ENCODE results near the gene TNFRSF13B.
"Not testable (repeated sequence)": the region's sequence is repeated elsewhere in the genome, so short reads cannot be mapped to it uniquely, and the experiment has no call there.

The TNFRSF13B gene

DNA sequence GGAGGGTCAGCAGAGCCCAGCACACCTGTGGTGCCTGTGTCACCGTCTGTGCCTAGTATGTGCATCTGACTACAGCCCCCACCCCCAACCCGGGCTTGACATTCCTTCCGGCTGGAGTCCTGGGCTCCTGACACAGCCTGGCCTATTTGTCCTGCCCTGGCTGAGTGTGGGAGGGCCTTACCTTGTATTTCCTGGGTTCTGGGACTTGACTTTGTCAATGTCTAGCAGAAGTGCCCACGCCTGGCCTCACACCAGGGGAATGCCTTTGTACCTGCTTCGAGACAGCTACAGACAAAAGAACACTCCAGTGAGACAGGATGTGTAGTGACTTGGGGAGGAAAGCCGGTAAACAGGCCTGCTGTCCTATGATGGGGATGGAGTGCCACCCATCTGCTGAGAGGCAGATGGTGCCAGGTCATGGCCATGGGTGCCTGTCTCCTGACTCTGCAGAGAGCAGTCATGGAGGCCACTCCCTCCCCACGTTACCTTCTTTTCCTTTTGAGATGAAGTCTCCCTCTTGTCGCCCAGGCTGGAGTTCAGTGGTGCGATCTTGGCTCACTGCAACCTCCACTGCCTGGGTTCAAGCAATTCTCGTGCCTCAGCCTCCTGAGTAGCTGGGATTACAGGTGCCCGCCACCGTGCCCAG is 42.8 kb downstream of the TNFRSF13B start:
- DNase-seq (ENCODE audit: extremely low read depth in 1 of 2, low read depth in 1 of 2) = no peak

DNA sequence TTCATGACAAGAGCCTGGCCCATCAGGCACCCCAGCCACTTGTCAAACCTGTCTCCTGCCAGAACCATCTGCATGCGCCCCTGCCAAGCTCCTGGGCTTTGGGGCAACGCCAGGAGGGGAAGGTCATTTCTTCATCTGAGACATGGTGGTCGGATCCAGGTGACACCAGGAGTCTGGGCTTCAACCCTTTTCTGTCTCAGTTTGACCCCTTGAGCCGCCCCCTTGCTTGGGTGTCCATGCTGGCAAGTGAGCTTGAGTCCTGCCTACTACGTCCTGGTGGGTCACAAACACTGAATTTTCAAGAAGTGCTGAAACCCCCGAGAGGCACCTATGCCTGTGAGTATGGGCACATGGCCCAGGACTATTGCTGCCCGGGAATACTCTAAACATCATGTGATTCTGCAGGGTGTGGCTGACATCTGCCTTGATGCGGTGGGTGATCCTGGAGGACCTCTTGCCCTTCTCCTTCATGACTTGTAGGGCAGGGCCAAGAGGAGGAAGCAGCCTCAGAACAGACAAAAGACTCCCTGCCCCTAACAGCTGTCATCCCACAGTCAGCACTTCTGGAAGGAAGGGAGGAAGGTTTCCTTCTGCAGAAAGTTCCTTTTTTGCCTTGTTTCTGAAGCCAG is 43.4 kb downstream of the TNFRSF13B start:
- no peak for DNase-seq (ENCODE audit: extremely low read depth in 1 of 2, low read depth in 1 of 2)

DNA sequence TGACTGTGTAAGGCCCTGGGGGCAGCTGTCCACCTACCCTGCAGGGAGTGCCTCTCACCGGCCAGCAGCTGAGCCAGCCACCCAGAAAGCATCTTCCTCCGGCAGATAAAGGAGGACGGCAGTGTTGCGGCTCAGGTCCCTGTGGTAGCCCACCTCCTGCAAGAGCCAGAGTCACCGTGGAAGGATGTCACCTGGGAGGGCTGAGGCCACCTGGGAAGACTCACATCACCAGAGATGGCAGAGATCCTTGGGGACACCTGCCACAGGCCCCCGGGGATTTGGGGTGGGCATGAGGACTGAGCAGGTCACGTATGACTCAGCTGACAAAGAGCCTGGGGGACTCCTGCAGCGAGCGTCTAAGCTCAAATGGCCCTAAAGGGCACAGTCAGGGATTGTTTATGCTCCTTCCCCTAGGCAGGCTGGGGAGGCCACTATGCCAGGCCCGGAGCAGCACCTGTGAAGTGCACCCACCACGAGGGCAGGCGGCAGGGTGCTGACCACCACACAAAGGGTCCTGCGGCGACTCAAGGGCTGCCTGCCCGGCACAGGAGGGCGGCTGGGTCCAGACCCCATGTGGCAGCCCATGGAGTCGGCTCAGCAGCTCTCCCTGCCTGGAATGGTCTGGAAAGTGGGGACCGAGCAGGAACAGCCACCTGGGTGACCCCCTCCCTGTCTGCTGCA is 44.1 kb downstream of the TNFRSF13B start:
- no peak for DNase-seq (ENCODE audit: extremely low read depth in 1 of 2, low read depth in 1 of 2)

DNA sequence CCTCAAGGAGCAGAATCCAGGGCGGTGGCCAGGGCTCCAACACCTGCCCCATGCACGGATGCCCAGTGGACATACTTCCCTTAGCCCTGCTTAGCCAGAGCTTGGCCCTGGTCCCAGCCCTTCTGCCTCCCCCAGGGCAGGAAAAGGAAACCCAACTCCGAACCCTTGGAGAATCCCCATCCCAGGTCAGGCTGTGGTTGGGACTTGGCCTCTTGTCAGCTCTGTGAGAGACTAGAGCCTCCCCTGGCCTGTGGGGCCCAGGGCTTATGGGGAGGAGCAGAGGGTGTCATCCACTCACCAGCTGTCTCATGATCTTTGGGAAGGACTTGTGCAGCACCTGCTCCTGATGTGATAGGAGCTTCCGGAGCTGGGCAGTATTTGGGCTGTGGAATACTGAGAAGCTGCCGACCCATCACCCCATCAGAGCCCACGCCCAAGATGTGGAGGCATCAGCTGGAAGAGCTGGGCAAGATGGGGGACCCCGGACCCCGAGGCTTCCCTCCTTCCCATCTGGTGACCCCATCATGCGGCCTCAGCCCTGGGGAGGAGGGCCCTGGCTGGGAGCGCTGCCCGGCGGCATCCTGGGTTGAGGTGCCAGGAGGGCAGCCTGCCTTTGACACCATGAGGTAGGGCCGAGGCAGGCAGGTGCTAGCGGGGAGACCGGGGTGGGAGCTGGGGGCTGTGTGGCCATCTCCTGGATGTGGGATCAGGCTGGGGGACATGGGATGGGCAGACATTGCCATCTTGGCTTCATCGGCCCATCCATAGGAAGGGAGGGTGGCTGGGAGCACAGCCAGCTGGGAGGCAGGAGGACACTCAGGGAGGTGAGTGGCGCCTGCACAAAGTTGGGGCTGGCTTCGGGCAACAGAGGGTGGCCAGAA is 45.1 kb downstream of the TNFRSF13B start:
- no peak for DNase-seq (ENCODE audit: extremely low read depth in 1 of 2, low read depth in 1 of 2)

DNA sequence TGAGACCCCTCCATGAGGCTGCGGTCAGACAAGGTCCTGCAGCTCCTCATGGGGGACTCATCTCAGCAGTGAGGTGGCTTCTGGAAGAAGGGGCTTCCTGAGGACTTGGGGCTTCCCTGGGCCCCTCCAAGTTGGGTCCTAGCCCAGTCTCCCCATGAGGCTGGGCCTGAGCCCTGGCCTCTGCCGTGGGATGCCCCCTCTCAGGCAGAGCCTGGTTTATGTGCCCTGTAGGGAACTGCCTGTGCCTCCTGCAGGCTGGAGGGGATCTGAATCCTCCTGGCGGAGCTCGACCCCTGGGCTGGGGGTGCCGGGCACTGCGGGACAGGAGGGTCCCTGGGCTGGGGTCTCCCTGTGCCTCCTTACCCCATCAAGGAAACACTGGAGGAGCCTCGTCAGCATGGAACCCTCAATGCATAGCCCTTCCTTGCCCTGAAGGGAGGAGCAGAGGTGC is 45.8 kb downstream of the TNFRSF13B start:
- DNase-seq (ENCODE audit: extremely low read depth in 1 of 2, low read depth in 1 of 2) = no peak

DNA sequence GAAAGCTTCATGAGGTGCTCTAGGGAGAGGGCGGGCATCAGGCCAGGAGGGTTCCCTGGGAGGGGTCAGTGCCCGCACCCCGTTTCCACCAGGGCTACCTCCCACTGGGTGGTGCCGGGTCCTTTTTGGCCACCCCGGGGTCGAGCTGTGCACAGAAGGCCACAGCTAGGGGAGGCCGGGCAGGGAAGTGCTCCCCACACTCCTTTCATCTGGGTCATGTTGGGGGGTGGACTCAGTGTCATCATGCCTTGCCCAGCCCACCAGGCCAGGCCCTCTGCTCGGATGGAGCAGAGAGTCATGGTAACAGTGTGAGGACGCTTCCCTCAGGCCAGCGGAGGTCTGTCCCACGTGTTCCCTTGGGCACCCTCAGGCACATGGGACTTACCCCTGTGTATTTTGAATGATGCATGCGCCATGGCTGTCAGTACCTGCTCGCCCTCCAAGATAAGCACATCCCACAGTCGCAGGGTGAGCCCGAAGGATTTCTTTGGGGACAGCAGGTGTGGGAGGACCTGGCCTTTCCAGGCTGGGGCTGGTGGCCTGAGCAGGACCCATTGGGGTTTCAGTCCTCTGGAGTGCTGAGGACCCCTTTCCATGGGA is 46.4 kb downstream of the TNFRSF13B start:
- DNase-seq (ENCODE audit: extremely low read depth in 1 of 2, low read depth in 1 of 2) = no peak

DNA sequence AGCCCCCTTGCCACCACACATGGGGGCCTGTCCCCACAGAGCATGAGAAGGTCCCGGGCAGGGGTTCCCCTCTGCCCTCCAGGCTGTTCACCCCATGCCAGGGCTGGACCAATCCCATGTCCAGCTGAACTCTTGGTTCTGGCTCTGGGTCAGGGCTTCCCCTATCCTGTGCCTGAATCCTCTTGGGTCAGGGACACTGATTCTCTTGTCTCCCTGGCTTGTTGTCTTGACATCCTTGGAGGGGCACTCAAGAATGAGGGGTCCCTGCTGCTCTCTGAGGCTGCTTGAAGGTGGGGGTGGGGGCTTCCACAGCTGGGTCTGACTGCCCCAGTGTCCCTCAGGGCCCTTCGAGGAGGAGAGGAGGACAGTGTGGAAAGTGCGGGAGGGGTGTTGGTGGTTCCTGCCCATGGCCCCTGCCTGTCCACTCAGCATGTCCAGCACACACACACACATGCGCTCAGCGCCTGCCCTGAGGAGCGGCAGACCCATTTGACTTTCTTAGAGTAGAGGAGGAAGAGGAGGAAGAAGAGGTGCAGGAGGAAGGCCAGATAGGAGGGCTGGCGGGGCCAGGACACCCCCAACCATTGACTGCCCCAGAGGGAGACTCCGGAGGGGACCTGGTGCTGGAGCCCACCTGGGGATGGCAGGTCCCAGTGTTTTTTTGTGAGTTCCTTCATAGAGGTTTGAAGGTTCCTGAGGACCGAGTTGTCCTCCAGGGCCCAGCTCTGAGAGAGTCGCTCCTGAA is 47.0 kb downstream of the TNFRSF13B start:
- DNase-seq (ENCODE audit: extremely low read depth in 1 of 2, low read depth in 1 of 2) = no peak

DNA sequence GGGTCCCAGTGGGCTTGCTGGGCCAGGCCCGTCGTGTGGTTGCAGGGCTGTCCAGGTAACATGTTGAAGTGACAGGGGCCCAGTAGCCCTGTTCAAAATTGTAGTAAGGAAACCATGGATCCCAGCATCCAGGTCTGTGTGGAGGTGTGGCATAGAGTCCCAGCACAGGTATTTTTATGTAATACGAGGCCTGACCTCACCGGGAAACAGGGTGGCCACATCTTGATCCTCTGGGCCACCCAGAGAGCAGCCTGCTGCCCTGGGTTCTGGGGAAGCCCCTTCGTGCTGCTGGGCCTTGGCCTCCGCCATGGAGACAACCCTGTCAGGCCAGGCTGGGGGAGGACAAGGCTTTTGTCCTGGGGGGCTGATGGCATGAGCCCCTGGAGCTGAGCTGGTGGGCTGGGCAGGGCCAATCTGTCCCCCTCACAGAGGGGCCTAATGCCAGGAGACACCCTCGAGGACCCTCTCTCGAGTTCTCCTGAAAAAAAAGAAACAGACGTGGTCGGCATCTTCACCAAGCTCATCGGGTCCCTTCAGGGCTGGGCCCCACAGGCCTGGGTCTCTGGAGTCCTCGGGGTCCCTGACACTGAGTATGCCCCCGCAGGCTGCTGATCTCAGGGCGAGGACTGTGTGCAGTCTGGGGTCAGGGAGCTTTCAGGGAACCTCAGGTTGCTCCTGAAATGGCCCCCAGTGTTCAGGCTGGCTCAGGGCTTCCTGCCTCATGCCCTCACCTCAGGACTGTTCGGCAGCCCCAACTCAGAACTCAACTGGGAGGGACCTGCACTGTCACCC is 47.8 kb downstream of the TNFRSF13B start:
- no peak for DNase-seq (ENCODE audit: extremely low read depth in 1 of 2, low read depth in 1 of 2)

DNA sequence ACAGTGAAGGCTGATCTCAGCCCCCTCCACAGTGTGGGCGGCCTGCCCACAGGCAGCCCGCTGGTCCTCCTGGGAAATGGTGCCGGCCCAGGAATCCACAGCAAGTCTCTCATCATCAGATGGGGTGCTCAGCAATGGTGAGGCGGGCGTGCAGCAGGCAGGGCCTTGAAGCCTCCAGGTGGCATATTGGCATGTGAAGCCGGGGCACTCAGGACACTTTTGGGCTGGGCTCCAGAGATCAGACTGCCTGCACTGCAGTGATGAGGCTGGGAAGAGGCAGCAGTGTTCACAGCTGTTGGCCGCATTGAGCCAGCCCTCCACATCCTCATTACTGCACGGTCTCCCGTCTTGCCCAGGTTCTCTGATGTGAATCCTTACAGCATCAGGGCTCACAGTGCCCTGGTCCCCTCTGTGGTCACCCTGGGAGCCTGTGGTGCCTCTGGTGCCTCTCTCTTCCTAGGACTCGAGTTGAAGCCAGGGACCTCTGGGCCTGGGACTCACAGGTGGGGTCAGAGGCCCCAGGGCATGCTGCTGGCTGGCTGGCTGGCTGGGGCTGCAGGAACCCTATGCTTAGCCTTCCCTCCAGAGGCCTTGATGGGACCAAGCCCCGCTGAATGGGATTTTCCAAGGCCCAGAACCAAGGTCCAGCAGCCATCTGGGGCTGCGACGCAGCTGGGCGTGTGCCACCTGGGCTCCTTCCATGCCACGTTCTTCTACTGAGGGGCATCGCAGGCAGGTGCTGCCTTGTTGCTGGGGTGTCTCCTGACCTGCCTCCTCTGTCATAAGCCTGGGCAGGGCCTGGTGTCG is 48.6 kb downstream of the TNFRSF13B start:
- DNase-seq (ENCODE audit: extremely low read depth in 1 of 2, low read depth in 1 of 2) = no peak

DNA sequence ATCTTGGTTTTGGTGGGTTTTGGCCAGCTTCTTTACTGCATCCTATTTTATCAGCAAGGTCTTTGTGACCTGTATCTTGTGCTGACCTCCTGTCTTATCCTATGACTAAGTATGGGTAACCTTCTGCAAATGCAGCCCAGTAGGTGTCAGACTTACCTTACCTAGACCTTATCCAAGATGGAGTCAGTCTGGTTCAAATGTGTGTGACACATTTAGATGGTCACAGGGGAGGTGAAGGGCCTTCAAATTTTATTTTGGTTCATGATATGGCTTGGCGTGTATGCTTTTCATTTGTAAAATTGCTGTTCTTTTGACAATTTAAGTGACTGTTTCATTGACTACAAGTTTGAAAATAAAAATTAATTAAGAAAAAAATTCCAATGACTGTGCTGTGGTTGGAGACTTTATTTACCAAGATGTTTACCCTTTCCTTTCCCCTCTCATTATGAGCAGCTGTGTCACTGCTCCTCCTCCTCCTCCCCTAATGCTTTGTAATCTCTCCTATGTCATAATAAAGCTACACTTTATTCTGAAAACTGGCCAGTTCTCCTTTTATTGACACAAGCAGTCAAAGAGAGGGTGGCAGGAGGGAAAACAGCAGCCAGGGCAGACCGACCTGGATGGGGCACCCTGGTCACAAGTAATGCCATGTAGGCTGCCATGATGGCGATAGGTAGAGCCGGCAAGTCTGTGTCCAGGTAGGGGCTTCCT is 49.4 kb downstream of the TNFRSF13B start:
- no peak for DNase-seq (ENCODE audit: extremely low read depth in 1 of 2, low read depth in 1 of 2)

DNA sequence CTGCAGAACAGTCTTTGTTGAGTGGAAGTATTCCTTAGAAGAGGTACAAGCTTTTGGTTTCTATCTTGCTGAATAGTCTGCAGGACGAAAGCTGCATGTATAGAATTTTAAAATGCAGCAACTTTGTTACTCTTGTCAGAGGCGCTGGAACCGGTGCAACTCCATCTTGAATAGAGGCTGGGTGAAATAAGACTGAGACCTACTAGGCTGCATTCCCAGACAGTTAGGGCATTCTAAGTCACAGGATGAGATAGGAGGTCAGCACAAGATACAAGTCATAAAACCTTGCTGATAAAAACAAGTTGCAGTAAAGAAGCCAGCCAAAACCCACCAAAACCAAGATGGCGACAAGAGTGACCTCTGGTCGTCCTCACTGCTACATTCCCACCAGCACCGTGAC is 50.5 kb downstream of the TNFRSF13B start:
- DNase-seq (ENCODE audit: extremely low read depth in 1 of 2, low read depth in 1 of 2) = not testable (repeated sequence)

DNA sequence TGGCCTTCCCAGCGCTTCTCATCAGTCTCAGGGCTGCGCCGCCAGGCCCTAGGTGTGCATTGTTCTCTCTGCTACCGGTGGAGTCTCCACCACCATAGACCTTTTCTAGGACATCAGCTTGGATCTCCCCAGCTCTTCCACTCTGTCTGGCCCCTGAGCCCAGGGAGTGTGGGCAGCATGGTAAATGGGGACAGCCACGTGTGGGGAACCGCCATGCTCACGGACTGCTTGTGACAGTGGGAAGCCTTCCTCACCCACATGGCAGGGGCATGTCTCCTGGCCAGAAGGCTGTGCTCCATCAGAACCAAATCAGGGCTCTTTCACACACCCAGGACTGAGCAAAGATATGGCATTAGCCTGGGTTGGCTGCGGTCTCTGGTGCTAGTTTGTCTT is 51.3 kb downstream of the TNFRSF13B start:
- DNase-seq (ENCODE audit: extremely low read depth in 1 of 2, low read depth in 1 of 2) = no peak

DNA sequence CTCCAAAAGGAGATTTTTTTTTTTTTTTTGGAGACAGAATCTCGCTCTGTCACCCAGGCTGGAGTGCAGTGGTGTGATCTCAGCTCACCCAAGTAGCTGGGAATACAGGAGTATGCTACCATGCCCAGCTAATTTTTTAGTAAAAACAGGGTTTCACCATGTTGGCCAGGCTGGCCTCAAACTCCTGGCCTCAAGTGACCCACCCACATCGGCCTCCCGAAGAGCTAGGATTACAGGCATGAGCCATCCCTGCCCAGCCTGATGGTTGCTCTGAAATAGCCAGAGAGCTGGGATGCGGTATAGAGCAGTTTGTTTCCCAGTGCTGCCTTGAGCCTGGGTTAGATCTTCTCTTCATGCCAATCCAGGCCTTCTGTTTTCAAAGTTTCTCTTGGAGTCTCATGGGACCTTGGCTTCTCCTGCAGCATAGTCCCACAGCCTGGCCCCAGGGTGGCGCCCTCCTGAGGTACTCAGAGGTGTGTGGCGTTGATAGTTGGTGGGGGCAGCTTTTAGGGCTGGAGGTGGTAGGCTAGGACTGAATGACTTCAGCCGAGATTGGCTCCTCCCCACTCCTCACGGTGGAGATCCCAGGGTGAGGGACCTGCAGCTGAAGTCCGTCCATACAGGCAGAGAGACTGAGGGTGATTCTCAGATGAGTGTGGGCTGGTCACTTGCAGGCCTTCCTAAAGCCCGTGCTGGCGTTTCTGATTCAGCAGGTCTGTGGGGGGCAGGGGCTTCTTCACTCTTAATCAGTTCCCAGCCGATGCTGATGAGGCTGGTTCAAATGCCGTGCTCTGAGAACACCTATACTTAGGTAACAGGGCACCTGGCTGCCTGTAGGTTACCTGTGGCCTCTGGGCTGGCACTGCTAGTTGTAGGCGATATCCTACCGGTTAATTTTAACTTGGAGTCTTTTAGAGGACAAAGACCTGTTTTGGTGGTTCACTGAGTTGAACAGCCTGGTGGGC is 52.0 kb downstream of the TNFRSF13B start:
- DNase-seq (ENCODE audit: extremely low read depth in 1 of 2, low read depth in 1 of 2) = no peak

DNA sequence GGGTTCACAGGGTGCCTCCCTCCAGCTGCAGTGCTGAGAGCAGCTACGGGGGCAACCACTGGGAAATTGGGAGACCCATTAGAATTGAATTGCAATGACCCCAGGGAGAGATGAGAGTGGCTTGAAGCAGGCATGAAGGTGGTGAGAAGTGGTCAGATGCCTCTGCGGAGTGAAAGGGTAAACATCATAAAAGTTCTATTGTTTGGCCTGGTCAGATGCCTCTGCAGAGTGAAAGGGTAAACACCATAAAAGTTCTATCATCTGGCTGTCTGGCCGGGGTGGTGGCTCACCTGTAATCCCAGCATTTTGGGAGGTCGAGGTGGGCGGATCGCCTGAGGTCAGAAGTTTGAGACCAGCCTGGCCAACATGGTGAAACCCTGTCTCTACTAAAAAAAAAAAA is 53.5 kb downstream of the TNFRSF13B start:
- no peak for DNase-seq (ENCODE audit: extremely low read depth in 1 of 2, low read depth in 1 of 2)

DNA sequence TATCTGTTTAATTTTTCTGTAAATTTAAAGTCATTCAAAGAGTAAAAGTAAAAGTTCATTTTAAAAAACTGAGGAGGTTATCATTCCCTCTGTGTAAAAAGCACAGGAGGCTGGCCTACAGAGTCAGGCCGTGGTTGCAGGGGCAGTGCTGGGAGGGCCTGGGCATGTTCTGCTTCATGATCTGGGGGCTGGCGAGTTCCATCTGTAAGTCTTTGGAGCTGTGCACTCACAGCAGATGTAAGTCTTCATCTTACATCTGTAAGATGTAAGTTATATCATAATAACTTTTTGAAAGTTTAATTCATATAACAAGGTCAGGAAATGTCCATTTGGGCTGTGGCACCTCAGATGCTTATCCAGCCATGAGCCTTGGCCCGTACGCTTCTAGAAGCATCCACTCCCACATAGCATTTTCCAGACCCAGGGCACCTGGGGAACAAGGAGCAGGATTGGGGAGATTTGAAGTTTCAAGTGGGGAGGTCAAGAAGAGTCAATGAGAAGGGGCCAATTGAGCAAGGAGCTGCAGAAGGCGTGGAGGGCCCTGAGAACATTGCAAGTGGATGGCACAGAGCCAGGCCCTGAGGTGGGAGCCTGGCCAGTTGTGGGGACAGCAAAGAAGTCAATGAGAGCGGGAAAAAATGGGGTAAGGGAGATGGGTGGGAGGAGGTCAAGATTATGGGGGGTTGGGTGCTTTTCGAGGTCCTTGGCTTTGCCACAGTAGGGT is 54.1 kb downstream of the TNFRSF13B start:
- DNase-seq (ENCODE audit: extremely low read depth in 1 of 2, low read depth in 1 of 2) = no peak

DNA sequence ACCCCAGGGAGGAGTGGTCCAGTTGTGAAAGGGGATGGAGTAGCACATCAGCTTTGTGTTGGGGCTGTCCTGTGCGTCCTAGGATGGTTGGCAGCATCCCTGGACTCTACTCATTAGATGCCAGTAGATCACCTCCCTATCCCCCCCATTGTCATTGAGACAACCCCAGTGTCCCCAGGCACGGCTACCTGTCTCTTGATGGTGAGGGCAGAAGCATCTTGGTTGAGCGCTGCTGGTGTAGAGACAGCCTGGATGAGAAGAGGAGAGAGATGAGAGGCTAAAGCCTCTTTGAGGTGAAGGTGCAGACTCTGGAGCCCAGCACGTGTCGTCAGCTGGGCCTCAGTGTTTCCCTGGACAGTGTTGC is 55.4 kb downstream of the TNFRSF13B start:
- DNase-seq (ENCODE audit: extremely low read depth in 1 of 2, low read depth in 1 of 2) = no peak

All from stimulated activated CD8-positive, alpha-beta memory T cell treated with anti-CD3 and anti-CD28 coated beads, Interleukin-7, amount 100 ng/mL, for 48 hours (primary cell).